ENCODE measurements around the gene RAB23. TPM values are rescaled to one million over a fixed set of nuclear protein-coding genes. Genes with fewer than 3 reads are reported as not detected.

The RAB23 gene
- total and polyA plus RNA-seq, 9 of the 15 experiments (the other 6 are each of a cell fraction or from before 2014, with no cell fraction given): 3.4 to 18.0 (median 9.4) TPM

DNA sequence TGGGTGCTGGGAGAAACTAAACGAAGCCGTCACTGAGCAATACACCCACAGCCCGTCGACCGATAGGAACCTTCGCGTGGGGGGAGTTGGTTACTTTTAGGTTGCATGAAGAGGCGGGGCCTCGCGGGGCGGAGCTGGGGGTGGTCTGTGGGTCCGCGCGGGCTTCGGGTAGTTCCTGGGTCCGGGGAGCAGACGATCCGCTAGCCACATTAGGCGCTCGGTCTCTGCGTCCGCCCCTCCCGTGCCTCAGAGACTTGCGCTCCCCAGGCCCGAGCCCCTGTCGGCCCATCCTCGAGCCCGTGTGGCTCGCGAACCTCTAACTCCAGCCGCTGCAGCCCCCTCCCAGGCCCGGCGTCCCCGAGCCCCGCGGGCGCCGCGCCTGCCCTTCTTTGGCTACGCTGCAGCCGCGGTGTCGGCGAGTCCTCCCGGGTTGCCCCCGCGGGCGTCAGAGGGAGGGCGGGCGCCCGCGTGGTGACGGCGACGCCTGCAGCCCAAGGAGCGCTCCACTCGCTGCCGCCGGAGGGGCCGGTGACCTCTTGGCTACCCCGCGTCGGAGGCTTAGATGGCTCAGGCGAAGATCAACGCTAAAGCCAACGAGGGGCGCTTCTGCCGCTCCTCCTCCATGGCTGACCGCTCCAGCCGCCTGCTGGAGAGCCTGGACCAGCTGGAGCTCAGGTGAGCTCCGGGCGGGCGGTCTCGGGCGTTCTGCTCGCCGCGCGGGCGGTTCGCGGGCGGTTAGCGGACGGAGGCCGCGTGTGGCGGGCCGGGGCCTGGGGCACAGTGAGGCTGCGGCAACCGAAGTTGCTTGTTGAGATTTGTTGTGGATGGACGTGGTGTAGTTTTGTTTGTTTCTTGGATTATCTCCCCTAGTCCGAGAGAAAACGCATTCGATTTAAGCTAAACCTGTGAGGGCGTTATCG is 49.7 kb downstream of the RAB23 start, which contains the start of gene BAG2 (continued):
- TF ChIP-seq SAP30 (IDR thresholded peaks at IDR 0.05; ENCODE audit: borderline replicate concordance, insufficient read depth, low read depth, low read length, poor library complexity, severe bottlenecking) (peak; percentile 56), MEIS2 (IDR thresholded peaks at IDR 0.05; ENCODE audit: partially characterized antibody) (peak; percentile 51), RBFOX2 (IDR thresholded peaks at IDR 0.05; ENCODE audit: low read depth, low read length) (peak; percentile 98), HNRNPH1 (optimal IDR thresholded peaks at IDR 0.05; ENCODE audit: low read depth, low read length) (no peak), FOXK2 (conservative IDR thresholded peaks at IDR 0.05 in 1 of 2, IDR thresholded peaks at IDR 0.05 in 1 of 2; ENCODE audit: low read depth in 2 of 2) (peak in 1 of 2 experiments; percentile 97; a peak in 3 of 4 replicates), CBFA2T3 (IDR thresholded peaks at IDR 0.05) (0 out of 2 replicates have a peak, but pooled peaks have one; percentile 7), FOXM1 (IDR thresholded peaks at IDR 0.05; ENCODE audit: low read depth) (no peak), FOXM1 (CRISPR knock-in tag; IDR thresholded peaks at IDR 0.05; ENCODE audit: low read depth) (0 out of 2 replicates have a peak, but pooled peaks have one; percentile 84), ZFP30 (CRISPR knock-in tag; IDR thresholded peaks at IDR 0.05; ENCODE audit: borderline replicate concordance) (no peak), CCNT2 (IDR thresholded peaks at IDR 0.05; ENCODE audit: borderline replicate concordance, extremely low read depth, insufficient read length, low read depth, low read length) (peak; percentile 93), ZNF12 (CRISPR knock-in tag; IDR thresholded peaks at IDR 0.05) (peak; percentile 57; the same call in 1 of the 2 replicates), CC2D1A (IDR thresholded peaks at IDR 0.05) (no peak), ZBED1 (IDR thresholded peaks at IDR 0.05) (0 out of 2 replicates have a peak, but pooled peaks have one; percentile 5), SP2 (IDR thresholded peaks at IDR 0.05; ENCODE audit: extremely low read depth, low read depth, low read length, poor library complexity, severe bottlenecking) (no peak), BACH1 (tag; IDR thresholded peaks at IDR 0.05) (no peak; the same call in 1 of the 2 replicates), MYC (IDR thresholded peaks at IDR 0.05; ENCODE audit: low read depth, low read length) (peak; percentile 66), MYC (CRISPR knock-in tag; IDR thresholded peaks at IDR 0.05; ENCODE audit: borderline replicate concordance, low read depth) (peak; percentile 68; the same call in 1 of the 2 replicates)

All from K562 (cell line).